HepG2 (cell line): ENCODE measurements around the gene DAGLB. TPM values are rescaled to one million over a fixed set of nuclear protein-coding genes. Genes with fewer than 3 reads are reported as not detected.

Source experiments
- ATAC-seq: fragments of 200-7000 bp; cut with Tn5 transposase; 3 replicates; pipeline ENCODE4 v1.9.1; 2020; ENCODE audit warnings: mild to moderate bottlenecking, moderate library complexity
- BruUV-seq: library from RNA; stranded (reverse); fragments of 400-500 nt; replicated peaks from 2 replicates; lab custom pipeline; 2021; lab: Mats Ljungman, UMichigan
- CTCF ChIA-PET: fragments of 300-600 bp; formaldehyde crosslinking; extraction: SDS; loops from one replicate; lab custom pipeline; 2021; ENCODE audit warnings: low total read pairs, inconsistent platforms, low intra/inter-chr PET ratio; lab: Yijun Ruan, JAX
- POLR2A ChIA-PET: fragments of 350-600 bp; sonication (Branson Sonifier 250); formaldehyde crosslinking; loops from one replicate; lab custom pipeline; 2020; ENCODE audit warnings: antibody characterized with exemption, inconsistent platforms; lab: Yijun Ruan, JAX
- DNase-seq: peaks from one replicate; pipeline ENCODE4 v3.0.0-alpha.2; 2015; ENCODE audit warnings: low spot score
- FAIRE-seq: peaks from 3 replicates; lab custom pipeline; 2011; peaks lifted over from hg19 to GRCh38; lab: Jason Lieb, UNC
- H2AFZ ChIP-seq: one replicate; pipeline ENCODE4 v1.6.1; 2011; ENCODE audit warnings: low read length, inconsistent platforms
- H3K27ac ChIP-seq: fragments of 300-600 bp; 3 replicates; pipeline ENCODE4 v1.8.0; 2011; ENCODE audit warnings: mixed run types, mild to moderate bottlenecking, mixed read lengths, low read length, inconsistent platforms; ENCODE audit not compliant: insufficient read depth; ENCODE audit errors: extremely low read length
- H3K27me3 ChIP-seq, 2 experiments: fragments of 200-600 bp in 1 of 2; 2 replicates in 1 of 2; 3 replicates in 1 of 2; pipeline versions ENCODE4 v1.6.0 to v1.8.0; 2011; ENCODE audit warnings: low read length in 2 of 2, mild to moderate bottlenecking in 2 of 2, moderate library complexity in 2 of 2, inconsistent platforms in 1 of 2; ENCODE audit not compliant: insufficient read depth in 2 of 2, control insufficient read depth in 1 of 2
- H3K36me3 ChIP-seq, 2 experiments: fragments of 200-600 bp in 1 of 2; replicated peaks in 1 of 2; 2 replicates in 1 of 2; 3 replicates in 1 of 2; pipeline versions ENCODE4 v1.5.1 to v1.8.0; 2011; ENCODE audit warnings: low read length in 2 of 2, inconsistent platforms in 1 of 2; ENCODE audit not compliant: insufficient read depth in 2 of 2, control insufficient read depth in 1 of 2
- H3K4me1 ChIP-seq: 2 replicates; pipeline ENCODE4 v1.5.1; 2012; ENCODE audit warnings: low read length, inconsistent platforms; ENCODE audit not compliant: insufficient read depth
- H3K4me2 ChIP-seq: 2 replicates; pipeline ENCODE4 v1.6.0; 2011; ENCODE audit warnings: low read depth, low read length, inconsistent platforms
- H3K4me3 ChIP-seq, 3 experiments: fragments of 200-600 bp in 1 of 3; sonication (generic), shearing (Covaris generic) in 1 of 3; replicated peaks in 1 of 3; 2 replicates each; pipeline ENCODE4 v1.5.1; 2011 to 2016; ENCODE audit warnings: low read length in 3 of 3, inconsistent platforms in 2 of 3, low read depth in 2 of 3, mild to moderate bottlenecking in 2 of 3, control low read depth in 1 of 3, mixed read lengths in 1 of 3; ENCODE audit not compliant: insufficient read depth in 1 of 3
- H3K79me2 ChIP-seq: one replicate; pipeline ENCODE4 v1.6.1; 2011; ENCODE audit warnings: low read length, inconsistent platforms; ENCODE audit not compliant: insufficient read depth
- H3K9ac ChIP-seq: 2 replicates; pipeline ENCODE4 v1.6.0; 2011; ENCODE audit warnings: mild to moderate bottlenecking, low read depth, low read length, inconsistent platforms; ENCODE audit not compliant: insufficient read depth
- H3K9me3 ChIP-seq: 2 replicates; pipeline ENCODE4 v1.5.1; 2012; ENCODE audit warnings: mild to moderate bottlenecking, low read length
- H4K20me1 ChIP-seq: 2 replicates; pipeline ENCODE4 v1.6.0; 2011; ENCODE audit warnings: inconsistent platforms, mild to moderate bottlenecking, low read length, moderate library complexity; ENCODE audit not compliant: insufficient read depth
- CTCF ChIP-seq: sonication (generic); formaldehyde crosslinking; IDR thresholded peaks from 2 replicates; pipeline ENCODE4 v1.5.0; 2020; ENCODE audit warnings: mild to moderate bottlenecking, missing genetic modification reagents, moderate library complexity
- LBX2 ChIP-seq: sonication (generic); formaldehyde crosslinking; IDR thresholded peaks from 2 replicates; pipeline ENCODE4 v1.5.0; 2020; ENCODE audit warnings: missing genetic modification reagents, mild to moderate bottlenecking, borderline replicate concordance
- NR2F6 ChIP-seq, 2 experiments: IDR thresholded peaks; 2 replicates each; pipeline ENCODE4 v1.6.1; 2016; ENCODE audit warnings: antibody characterized with exemption in 1 of 2, mild to moderate bottlenecking in 1 of 2
- ZNF143 ChIP-seq: sonication (generic); formaldehyde crosslinking; IDR thresholded peaks from 2 replicates; pipeline ENCODE4 v1.4.0; 2020; ENCODE audit warnings: missing genetic modification reagents
- ZNF282 ChIP-seq: fragments of 450-650 bp; IDR thresholded peaks from 2 replicates; pipeline ENCODE4 v1.6.1; 2018; ENCODE audit not compliant: partially characterized antibody
- ZNF749 ChIP-seq: sonication (generic); formaldehyde crosslinking; IDR thresholded peaks from 2 replicates; pipeline ENCODE4 v1.8.0; 2022; ENCODE audit warnings: mild to moderate bottlenecking, missing genetic modification reagents, moderate library complexity, borderline replicate concordance
- WGBS: methylation state at CpG from one replicate; pipeline ENCODE4 v1.1.6; 2017; ENCODE audit warnings: low lambda C conversion rate; 5-methylcytosine and 5-hydroxymethylcytosine counted together
- in situ Hi-C: cut with HindIII; loops from 2 replicates; pipeline ENCODE4 v1.10.0; 2017; ENCODE audit warnings: low pct_unique_long_range_greater_than_20kb; ENCODE audit not compliant: extremely low pct_ligation_motif_present
- intact Hi-C: fragments of 100-400 bp; cut with micrococcal nuclease; formaldehyde crosslinking; loops from one replicate; pipeline ENCODE4 v1.10.0; 2022; ENCODE audit not compliant: unreplicated experiment
- polyA plus RNA-seq, 8 experiments: library from polyadenylated mRNA; depleted of rRNA in 3 of 8; stranded (reverse) in 7 of 8; unstranded in 1 of 8; fragments of >200 nt; fragmentation: Illumina TruSeq in 4 of 8; extraction: Trizol in 4 of 8; gene quantifications; 2 replicates each; pipeline versions ENCODE4 v1.2.1 to v1.2.3, GENCODE V29; 2011 to 2016; ENCODE audit warnings: low read depth in 4 of 8, missing spikeins in 1 of 8, mixed read lengths in 1 of 8; ENCODE audit not compliant: insufficient read depth in 1 of 8
- total RNA-seq, 5 experiments: library from RNA; depleted of rRNA; stranded (reverse); fragments of >200 nt; fragmentation: Illumina TruSeq; extraction: Trizol; gene quantifications; 2 replicates each; pipeline ENCODE4 v1.2.3, GENCODE V29; 2016; ENCODE audit warnings: low read depth in 1 of 5

The DAGLB gene
- total and polyA plus RNA-seq, 2 of the 13 experiments (the other 11 are each of a cell fraction or from before 2014, with no cell fraction given): 7.9 to 9.8 TPM

GRCh38 chr7:6430974-6431373 lies 16.8 kb downstream of the DAGLB start:
- WGBS: 98% methylated on average over 12 of the region's 12 CpGs
- in situ Hi-C loops (loop anchor here (10.0 kb wide), 1 partner anchor 266 kb away; no protein-coding TSS in a partner anchor), intact Hi-C loops (no loop called here)
- FAIRE-seq (no peak), ATAC-seq (no peak), DNase-seq (no peak)
- no TSS peak for BruUV-seq
- H3K36me3 ChIP-seq: peaks cover 12 to 42% of the 10 kb centered on the region in 2 experiments; a peak in 4 of 5 replicates
- no peaks in the 10 kb centered on the region for H3K79me2 ChIP-seq
- H4K20me1 ChIP-seq: peaks cover 1% of the 10 kb centered on the region; the same call in 1 of the 2 replicates
- H3K4me2 ChIP-seq: no peak overlapping the region
- H3K9me3 ChIP-seq: no peaks in the 10 kb centered on the region
- no peak overlapping the region for H2AFZ ChIP-seq
- no peak overlapping the region for H3K27ac ChIP-seq
- H3K4me3 ChIP-seq: no peak overlapping the region
- H3K9ac ChIP-seq: no peak overlapping the region
- TF ChIP-seq NR2F6 (IDR thresholded peaks at IDR 0.05): no peak
- no peak for TF ChIP-seq NR2F6 (CRISPR knock-in tag; IDR thresholded peaks at IDR 0.05)
- no peak for TF ChIP-seq ZNF282
- no peak for TF ChIP-seq LBX2 (CRISPR knock-in tag)
- ChIA-PET CTCF (no interaction called here), POLR2A (no interaction called here)
- H3K4me1 ChIP-seq: no peaks in the 10 kb centered on the region
- no peaks in the 10 kb centered on the region for H3K27me3 ChIP-seq

GRCh38 chr7:6430271-6430940 lies 17.3 kb downstream of the DAGLB start:
- BruUV-seq: no TSS peak
- no peak overlapping the region for H3K27ac ChIP-seq
- FAIRE-seq (no peak), ATAC-seq (peak; percentile 82), DNase-seq (no peak)
- in situ Hi-C loops (loop anchor here (10.0 kb wide), 1 partner anchor 266 kb away; no protein-coding TSS in a partner anchor), intact Hi-C loops (no loop called here)
- no peaks in the 10 kb centered on the region; the same call in 1 of the 2 replicates for H4K20me1 ChIP-seq
- H3K4me2 ChIP-seq: no peak overlapping the region
- peaks cover 14 to 48% of the 10 kb centered on the region in 2 experiments; a peak in 4 of 5 replicates for H3K36me3 ChIP-seq
- no peak overlapping the region for H3K4me3 ChIP-seq
- TF ChIP-seq CTCF: 0 out of 2 replicates have a peak, but pooled peaks have one; percentile 8
- TF ChIP-seq ZNF749: no peak
- no peak for TF ChIP-seq ZNF143 (CRISPR knock-in tag)
- H3K9ac ChIP-seq: no peak overlapping the region
- H3K9me3 ChIP-seq: no peaks in the 10 kb centered on the region
- no peak overlapping the region for H2AFZ ChIP-seq
- CTCF ChIA-PET: no interaction called here
- H3K27me3 ChIP-seq: no peaks in the 10 kb centered on the region
- 96% methylated on average over 10 of the region's 10 CpGs for WGBS
- H3K4me1 ChIP-seq: no peaks in the 10 kb centered on the region
- POLR2A ChIA-PET: no interaction called here
- H3K79me2 ChIP-seq: no peaks in the 10 kb centered on the region
